GM12864 (cell line): ENCODE measurements around the gene CLIC2.
"Not testable (repeated sequence)": the region's sequence is repeated elsewhere in the genome, so short reads cannot be mapped to it uniquely, and the experiment has no call there.

Experiments
- DNase-seq: peaks from one replicate; pipeline ENCODE4 v3.0.0-alpha.2; 2011; ENCODE audit warnings: low read depth
- H3K4me3 ChIP-seq: 2 replicates; pipeline ENCODE4 v1.5.1; 2011; ENCODE audit warnings: mild to moderate bottlenecking, low read depth, low read length, control low read depth
- TF ChIP-seq, protein P1 (sequence below): IDR thresholded peaks from 2 replicates; pipeline ENCODE4 v1.5.1; 2011; ENCODE audit warnings: low read depth, mild to moderate bottlenecking, moderate library complexity, low read length, control low read depth, inconsistent platforms; ENCODE audit errors: missing control alignments

CLIC2 gene

DNA sequence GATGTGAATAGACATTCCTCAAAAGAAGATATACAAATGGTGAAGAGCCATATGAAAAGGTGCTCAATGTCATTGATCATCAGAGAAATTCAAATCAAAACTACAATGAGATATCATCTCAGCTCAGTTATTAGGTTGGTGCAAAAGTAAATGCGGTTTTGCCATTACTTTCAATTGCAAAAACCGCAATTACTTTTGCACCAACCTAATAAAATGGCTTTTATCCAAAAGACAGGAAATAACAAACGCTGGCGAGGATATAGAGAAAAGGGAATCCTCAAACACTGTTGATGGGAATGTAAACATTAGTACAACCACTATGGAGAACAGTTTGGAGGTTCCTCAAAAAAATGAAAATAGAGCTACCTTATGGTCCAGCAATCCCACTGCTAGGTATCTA lies 5.1 kb downstream of the CLIC2 start:
- H3K4me3 ChIP-seq = no peak overlapping the region
- DNase-seq = no peak
- TF ChIP-seq, protein P1, sequence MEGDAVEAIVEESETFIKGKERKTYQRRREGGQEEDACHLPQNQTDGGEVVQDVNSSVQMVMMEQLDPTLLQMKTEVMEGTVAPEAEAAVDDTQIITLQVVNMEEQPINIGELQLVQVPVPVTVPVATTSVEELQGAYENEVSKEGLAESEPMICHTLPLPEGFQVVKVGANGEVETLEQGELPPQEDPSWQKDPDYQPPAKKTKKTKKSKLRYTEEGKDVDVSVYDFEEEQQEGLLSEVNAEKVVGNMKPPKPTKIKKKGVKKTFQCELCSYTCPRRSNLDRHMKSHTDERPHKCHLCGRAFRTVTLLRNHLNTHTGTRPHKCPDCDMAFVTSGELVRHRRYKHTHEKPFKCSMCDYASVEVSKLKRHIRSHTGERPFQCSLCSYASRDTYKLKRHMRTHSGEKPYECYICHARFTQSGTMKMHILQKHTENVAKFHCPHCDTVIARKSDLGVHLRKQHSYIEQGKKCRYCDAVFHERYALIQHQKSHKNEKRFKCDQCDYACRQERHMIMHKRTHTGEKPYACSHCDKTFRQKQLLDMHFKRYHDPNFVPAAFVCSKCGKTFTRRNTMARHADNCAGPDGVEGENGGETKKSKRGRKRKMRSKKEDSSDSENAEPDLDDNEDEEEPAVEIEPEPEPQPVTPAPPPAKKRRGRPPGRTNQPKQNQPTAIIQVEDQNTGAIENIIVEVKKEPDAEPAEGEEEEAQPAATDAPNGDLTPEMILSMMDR = no peak

GRCh38 chrX:155326610-155327009 lies 7.8 kb downstream of the CLIC2 start:
- TF ChIP-seq, protein P1 = no peak
- no peak overlapping the region for H3K4me3 ChIP-seq
- no peak for DNase-seq

GRCh38 chrX:155314260-155314659 lies 20.2 kb downstream of the CLIC2 start:
- TF ChIP-seq, protein P1 = no peak
- no peak overlapping the region for H3K4me3 ChIP-seq
- DNase-seq = no peak

DNA sequence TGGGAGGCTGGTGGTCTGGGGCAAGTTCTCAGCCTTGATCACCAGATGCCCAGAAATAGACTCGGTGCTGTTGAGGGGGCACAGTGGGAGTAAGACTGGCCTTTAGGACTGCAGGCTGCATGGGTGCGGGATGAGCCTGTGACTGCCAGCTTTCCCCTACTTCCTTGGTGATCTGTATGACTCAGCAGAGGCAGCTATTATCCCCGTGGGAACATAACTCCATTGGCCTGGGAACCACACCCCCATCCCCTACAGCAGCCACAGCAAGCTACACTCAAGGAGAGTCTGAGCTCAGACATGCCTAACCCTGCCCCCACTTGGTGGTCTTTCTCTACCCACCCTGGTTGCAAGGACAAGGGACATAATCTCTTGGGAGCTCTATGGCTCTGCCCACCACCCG lies 20.6 kb downstream of the CLIC2 start:
- DNase-seq = no peak
- TF ChIP-seq, protein P1 = no peak
- H3K4me3 ChIP-seq = no peak overlapping the region

DNA sequence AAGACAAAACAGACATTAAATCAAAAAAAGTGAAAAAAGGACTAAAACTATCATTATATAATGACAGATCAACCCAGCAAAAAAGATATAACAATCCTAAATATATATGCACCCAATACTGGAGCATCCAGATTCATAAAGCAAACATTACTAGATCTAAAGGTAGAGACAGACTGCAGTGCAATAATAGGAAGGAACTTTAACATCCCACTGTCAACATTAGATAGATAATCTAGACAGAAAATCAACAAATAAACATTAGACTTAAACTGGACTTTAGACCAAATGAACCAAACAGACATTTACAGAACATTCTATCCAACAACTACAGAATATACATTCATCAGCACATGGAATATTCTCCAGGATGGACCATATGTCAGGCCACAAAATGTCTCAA lies 40.6 kb downstream of the CLIC2 start:
- DNase-seq = no peak
- no peak overlapping the region for H3K4me3 ChIP-seq
- TF ChIP-seq, protein P1 = no peak

GRCh38 chrX:155279873-155280272 lies 54.5 kb downstream of the CLIC2 start:
- no peak for DNase-seq
- no peak overlapping the region for H3K4me3 ChIP-seq
- TF ChIP-seq, protein P1 = no peak

GRCh38 chrX:155270969-155271368 lies 63.4 kb downstream of the CLIC2 start:
- H3K4me3 ChIP-seq = no peak overlapping the region
- TF ChIP-seq, protein P1 = no peak
- DNase-seq = no peak

DNA sequence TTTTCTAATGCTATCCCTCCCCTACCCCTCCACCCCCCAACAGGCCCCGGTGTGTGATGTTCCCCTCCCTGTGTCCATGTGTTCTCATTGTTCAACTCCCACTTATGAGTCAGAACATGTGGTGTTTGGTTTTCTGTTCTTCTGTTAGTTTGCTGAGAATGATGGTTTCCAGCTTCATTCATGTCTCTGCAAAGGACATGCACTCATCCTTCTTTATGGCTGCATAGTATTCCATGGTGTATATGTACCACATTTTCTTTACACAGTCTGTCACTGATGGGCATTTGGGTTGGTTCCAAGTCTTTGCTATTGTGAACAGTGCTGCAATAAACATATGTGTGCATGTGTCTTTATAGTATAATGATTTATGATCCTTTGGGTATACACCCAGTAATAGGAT lies 66.4 kb downstream of the CLIC2 start:
- not testable (repeated sequence) for DNase-seq, H3K4me3 ChIP-seq
